ENCODE data around the gene SGSM2.

SGSM2 gene

DNA sequence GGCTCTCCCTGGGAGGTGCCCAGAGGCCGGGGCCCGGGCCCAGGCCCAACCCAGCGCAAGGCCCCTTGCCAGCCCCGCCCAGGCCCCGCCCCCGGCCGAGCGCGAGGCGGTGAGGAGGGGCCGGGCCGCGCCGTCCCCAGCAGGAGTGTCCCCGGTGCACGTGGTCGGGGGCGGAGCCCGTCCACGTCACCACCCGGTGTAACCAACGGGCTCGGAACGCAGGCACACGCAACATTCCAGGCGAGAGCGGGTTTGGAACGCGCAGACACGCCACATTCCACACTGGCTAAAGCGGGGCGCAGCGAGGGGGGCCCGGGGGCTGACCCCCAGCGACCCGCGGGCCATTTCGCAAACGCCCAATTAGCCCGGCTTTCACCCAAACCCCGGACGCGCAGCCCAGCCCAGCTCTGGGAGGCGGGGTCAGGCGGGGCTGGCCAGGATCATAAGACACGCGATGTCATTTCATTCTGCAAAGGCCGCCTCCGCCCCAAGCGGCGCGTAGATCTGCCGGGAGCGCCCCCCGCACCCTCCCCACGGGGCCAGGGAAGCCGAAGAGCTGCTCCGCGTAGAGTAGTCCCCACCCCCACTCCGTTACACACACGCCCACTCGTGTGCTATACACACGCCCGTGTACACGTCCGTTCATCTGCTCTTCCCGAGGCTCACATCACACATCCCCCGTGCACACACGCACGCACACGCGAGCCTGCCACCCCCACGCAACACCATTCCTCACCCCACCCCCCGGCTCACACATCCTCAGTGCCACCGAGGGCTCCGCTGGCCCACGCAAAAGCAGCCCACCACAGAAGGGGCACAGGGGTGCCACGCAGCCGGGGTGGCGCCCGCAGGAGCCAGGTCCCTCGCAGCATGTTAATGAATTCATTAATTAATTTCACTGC, 62.5 kb downstream of the SGSM2 start:
- H3K4me2 ChIP-seq (ENCODE audit: low read length) = peak overlapping the region; percentile 85
- peak overlapping the region; percentile 74 for H3K27ac ChIP-seq (ENCODE audit: low read depth, low read length)
- no peaks in the 10 kb centered on the region for H3K27me3 ChIP-seq (ENCODE audit: control insufficient read depth, low read length)
- peaks cover 4% of the 10 kb centered on the region; the same call in 1 of the 2 replicates for H3F3A ChIP-seq (ENCODE audit: control insufficient read depth, insufficient read depth)
- no peaks in the 10 kb centered on the region; the same call in 1 of the 2 replicates for H4K20me1 ChIP-seq (ENCODE audit: control insufficient read depth, insufficient read depth, low read depth, low read length)
- no peaks in the 10 kb centered on the region for H3K9me2 ChIP-seq (replicated peaks; ENCODE audit: control insufficient read depth, low read length)
- H3K4me3 ChIP-seq (ENCODE audit: low read length) = peak overlapping the region; percentile 98
- no peak for TF ChIP-seq EZH2phosphoT487 (IDR thresholded peaks at IDR 0.05; ENCODE audit: borderline replicate concordance, low read length)
- TF ChIP-seq, protein P1, sequence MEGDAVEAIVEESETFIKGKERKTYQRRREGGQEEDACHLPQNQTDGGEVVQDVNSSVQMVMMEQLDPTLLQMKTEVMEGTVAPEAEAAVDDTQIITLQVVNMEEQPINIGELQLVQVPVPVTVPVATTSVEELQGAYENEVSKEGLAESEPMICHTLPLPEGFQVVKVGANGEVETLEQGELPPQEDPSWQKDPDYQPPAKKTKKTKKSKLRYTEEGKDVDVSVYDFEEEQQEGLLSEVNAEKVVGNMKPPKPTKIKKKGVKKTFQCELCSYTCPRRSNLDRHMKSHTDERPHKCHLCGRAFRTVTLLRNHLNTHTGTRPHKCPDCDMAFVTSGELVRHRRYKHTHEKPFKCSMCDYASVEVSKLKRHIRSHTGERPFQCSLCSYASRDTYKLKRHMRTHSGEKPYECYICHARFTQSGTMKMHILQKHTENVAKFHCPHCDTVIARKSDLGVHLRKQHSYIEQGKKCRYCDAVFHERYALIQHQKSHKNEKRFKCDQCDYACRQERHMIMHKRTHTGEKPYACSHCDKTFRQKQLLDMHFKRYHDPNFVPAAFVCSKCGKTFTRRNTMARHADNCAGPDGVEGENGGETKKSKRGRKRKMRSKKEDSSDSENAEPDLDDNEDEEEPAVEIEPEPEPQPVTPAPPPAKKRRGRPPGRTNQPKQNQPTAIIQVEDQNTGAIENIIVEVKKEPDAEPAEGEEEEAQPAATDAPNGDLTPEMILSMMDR (IDR thresholded peaks at IDR 0.05; ENCODE audit: low read depth, low read length, poor library complexity, severe bottlenecking) = peak; percentile 12
- H3K36me3 ChIP-seq (ENCODE audit: control insufficient read depth, low read length) = no peaks in the 10 kb centered on the region
- peaks cover 48% of the 10 kb centered on the region for H3K79me2 ChIP-seq (ENCODE audit: control insufficient read depth, low read length)
- peaks cover 52% of the 10 kb centered on the region for H3K4me1 ChIP-seq (ENCODE audit: control insufficient read depth, low read length)
- H3K9me3 ChIP-seq (ENCODE audit: control insufficient read depth, insufficient read depth, low read length) = no peaks in the 10 kb centered on the region

DNA sequence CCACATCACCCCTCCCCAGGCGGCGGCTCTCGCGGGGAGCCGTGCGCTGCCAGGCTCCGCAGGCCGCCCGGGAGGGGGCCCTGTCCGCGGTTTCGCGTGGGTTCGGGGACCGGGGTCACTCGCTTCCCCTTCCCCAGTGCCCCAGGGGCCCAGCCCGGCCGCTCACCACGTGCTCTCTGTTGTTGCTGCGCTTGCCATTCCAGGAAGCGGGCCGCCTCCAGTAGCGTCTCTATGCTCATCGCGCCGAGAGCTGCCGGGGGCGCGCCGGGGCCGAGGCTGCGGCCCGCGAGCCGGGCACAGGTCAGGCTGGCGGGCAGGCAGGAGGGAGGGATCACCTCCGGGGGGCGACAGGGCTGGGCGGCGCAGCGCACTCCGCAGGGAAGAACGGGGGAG, 63.2 kb downstream of the SGSM2 start:
- Histone ChIP-seq H3K27ac (ENCODE audit: low read depth, low read length) (peak overlapping the region; percentile 74), H3K27me3 (ENCODE audit: control insufficient read depth, low read length) (no peaks in the 10 kb centered on the region), H3K36me3 (ENCODE audit: control insufficient read depth, low read length) (no peaks in the 10 kb centered on the region), H3K9me2 (replicated peaks; ENCODE audit: control insufficient read depth, low read length) (no peaks in the 10 kb centered on the region), H4K20me1 (ENCODE audit: control insufficient read depth, insufficient read depth, low read depth, low read length) (no peaks in the 10 kb centered on the region; the same call in 1 of the 2 replicates), H3K9me3 (ENCODE audit: control insufficient read depth, insufficient read depth, low read length) (no peaks in the 10 kb centered on the region), H3K79me2 (ENCODE audit: control insufficient read depth, low read length) (peaks cover 42% of the 10 kb centered on the region), H3F3A (ENCODE audit: control insufficient read depth, insufficient read depth) (peaks cover 4% of the 10 kb centered on the region; the same call in 1 of the 2 replicates), H3K4me3 (ENCODE audit: low read length) (peak overlapping the region; percentile 98), H3K4me2 (ENCODE audit: low read length) (peak overlapping the region; percentile 85), H3K4me1 (ENCODE audit: control insufficient read depth, low read length) (peaks cover 47% of the 10 kb centered on the region)
- TF ChIP-seq, protein P1 (IDR thresholded peaks at IDR 0.05; ENCODE audit: low read depth, low read length, poor library complexity, severe bottlenecking) = no peak
- TF ChIP-seq EZH2phosphoT487 (IDR thresholded peaks at IDR 0.05; ENCODE audit: borderline replicate concordance, low read length) = no peak

DNA sequence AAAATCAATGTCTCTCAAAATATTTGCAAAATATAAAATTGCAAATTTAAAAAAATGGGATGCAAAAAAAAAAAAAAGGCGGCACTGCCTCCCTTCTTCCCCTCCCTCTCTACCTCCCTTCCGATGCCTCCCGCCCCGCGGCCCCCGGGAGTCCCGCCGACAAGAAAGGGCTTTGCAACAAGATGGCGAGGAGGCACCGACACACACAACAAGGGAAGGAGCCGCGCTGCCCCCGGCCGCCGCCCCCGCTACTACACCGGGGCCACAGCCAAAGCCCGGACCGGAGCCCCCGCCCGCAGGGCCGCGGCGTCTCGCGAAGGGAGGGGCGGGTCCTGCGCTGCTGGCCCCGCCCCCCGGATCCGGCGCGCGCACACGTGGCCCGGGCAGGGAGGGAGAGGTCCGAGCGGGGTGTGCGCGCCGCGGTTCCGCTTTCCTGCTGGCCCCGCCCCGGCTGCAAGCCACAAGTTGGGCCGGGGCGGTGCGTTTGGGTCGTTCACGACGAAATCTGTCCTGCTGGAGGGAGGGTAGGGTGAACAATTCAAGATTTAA, 63.6 kb downstream of the SGSM2 start, which contains the start of gene MNT:
MNT (minus strand) TSS at position 184 of the 549 bp plus-strand sequence. CDS start 348 bp downstream, outside the sequence.
- Histone ChIP-seq H3K4me1 (ENCODE audit: control insufficient read depth, low read length) (peaks cover 42% of the 10 kb centered on the region), H3K4me3 (ENCODE audit: low read length) (peak within 1 kb of the TSS; percentile 98), H3K27ac (ENCODE audit: low read depth, low read length) (peak within 1 kb of the TSS; percentile 74), H3K27me3 (ENCODE audit: control insufficient read depth, low read length) (no peaks in the 10 kb centered on the region), H3F3A (ENCODE audit: control insufficient read depth, insufficient read depth) (peaks cover 4% of the 10 kb centered on the region; the same call in 1 of the 2 replicates), H3K9me2 (replicated peaks; ENCODE audit: control insufficient read depth, low read length) (no peaks in the 10 kb centered on the region), H4K20me1 (ENCODE audit: control insufficient read depth, insufficient read depth, low read depth, low read length) (no peaks in the 10 kb centered on the region; the same call in 1 of the 2 replicates), H3K36me3 (ENCODE audit: control insufficient read depth, low read length) (no peaks in the 10 kb centered on the region), H3K4me2 (ENCODE audit: low read length) (peak within 1 kb of the TSS; percentile 85), H3K9me3 (ENCODE audit: control insufficient read depth, insufficient read depth, low read length) (no peaks in the 10 kb centered on the region), H3K79me2 (ENCODE audit: control insufficient read depth, low read length) (peaks cover 38% of the 10 kb centered on the region)
- TF ChIP-seq EZH2phosphoT487 (IDR thresholded peaks at IDR 0.05; ENCODE audit: borderline replicate concordance, low read length) = no peak
- TF ChIP-seq, protein P1 (IDR thresholded peaks at IDR 0.05; ENCODE audit: low read depth, low read length, poor library complexity, severe bottlenecking) = no peak
